CD14-positive monocyte (primary cell): ENCODE data around the gene OTOG. TPM values are rescaled to one million over a fixed set of nuclear protein-coding genes. Genes with fewer than 3 reads are reported as not detected.

Experiments
- DNase-seq, 3 donors: peaks; one replicate each; pipeline ENCODE4 v3.0.0-alpha.2; 2011 to 2022
- H2AFZ ChIP-seq: 2 replicates; pipeline ENCODE4 v1.6.0; 2012; ENCODE audit warnings: mild to moderate bottlenecking, low read depth, low read length, inconsistent platforms; ENCODE audit not compliant: insufficient read depth, poor library complexity, severe bottlenecking
- H3K27ac ChIP-seq, 2 donors: 1 replicate in 1 of 2; 2 replicates in 1 of 2; pipeline ENCODE4 v1.5.1; 2012 to 2013; ENCODE audit warnings: low read length in 2 of 2, control low read depth in 1 of 2, inconsistent platforms in 1 of 2, low read depth in 1 of 2, mild to moderate bottlenecking in 1 of 2
- H3K27me3 ChIP-seq, 2 donors: one replicate each; pipeline versions ENCODE4 v1.6.0 to v1.6.1; 2011 to 2013; ENCODE audit warnings: low read length in 2 of 2; ENCODE audit not compliant: control insufficient read depth in 2 of 2, insufficient read depth in 2 of 2
- H3K36me3 ChIP-seq, 2 donors: replicated peaks in 1 of 2; 1 replicate in 1 of 2; 2 replicates in 1 of 2; pipeline versions ENCODE4 v1.5.1 to v1.6.1; 2012 to 2013; ENCODE audit warnings: low read length in 2 of 2, control low read depth in 1 of 2, inconsistent platforms in 1 of 2, mild to moderate bottlenecking in 1 of 2; ENCODE audit not compliant: insufficient read depth in 2 of 2, control insufficient read depth in 1 of 2
- H3K4me1 ChIP-seq, 2 donors: 1 replicate in 1 of 2; 2 replicates in 1 of 2; pipeline versions ENCODE4 v1.5.1 to v1.6.1; 2012 to 2013; ENCODE audit warnings: low read length in 2 of 2, control low read depth in 1 of 2, inconsistent platforms in 1 of 2, mild to moderate bottlenecking in 1 of 2, moderate library complexity in 1 of 2; ENCODE audit not compliant: insufficient read depth in 2 of 2, control insufficient read depth in 1 of 2
- H3K4me2 ChIP-seq: replicated peaks from 2 replicates; pipeline ENCODE3; 2012; ENCODE audit warnings: low read length, moderate library complexity, mild to moderate bottlenecking; ENCODE audit not compliant: poor library complexity, severe bottlenecking; ENCODE audit errors: extremely low read depth
- H3K4me3 ChIP-seq, 3 experiments: fragments of 200-600 bp in 1 of 3; sonication (generic) in 1 of 3; replicated peaks in 1 of 3; 1 replicate in 2 of 3; 2 replicates in 1 of 3; pipeline ENCODE4 v1.5.1; 2011 to 2013; ENCODE audit warnings: low read length in 3 of 3, mild to moderate bottlenecking in 3 of 3, control low read depth in 2 of 3, low read depth in 2 of 3, inconsistent platforms in 1 of 3, moderate library complexity in 1 of 3
- H3K79me2 ChIP-seq: 2 replicates; pipeline ENCODE4 v1.6.0; 2012; ENCODE audit warnings: mild to moderate bottlenecking, control low read depth, inconsistent platforms, low read length, moderate library complexity; ENCODE audit not compliant: insufficient read depth
- H3K9ac ChIP-seq: 2 replicates; pipeline ENCODE4 v1.6.0; 2017; ENCODE audit warnings: low read length, mild to moderate bottlenecking; ENCODE audit not compliant: insufficient read depth, poor library complexity, severe bottlenecking
- H3K9me3 ChIP-seq, 2 donors: replicated peaks in 1 of 2; 1 replicate in 1 of 2; 2 replicates in 1 of 2; pipeline versions ENCODE4 v1.5.1 to v1.6.1; 2012 to 2013; ENCODE audit warnings: low read length in 2 of 2, control low read depth in 1 of 2; ENCODE audit not compliant: control insufficient read depth in 1 of 2, insufficient read depth in 1 of 2
- H4K20me1 ChIP-seq: 2 replicates; pipeline ENCODE4 v1.6.0; 2012; ENCODE audit warnings: mild to moderate bottlenecking, low read length, control low read depth, moderate library complexity; ENCODE audit not compliant: insufficient read depth
- H3K27ac Mint-ChIP-seq, 7 donors: one replicate each; pipeline ENCODE4 v1.8.0; 2020; ENCODE audit warnings: mild to moderate bottlenecking in 7 of 7, mixed read lengths in 7 of 7, moderate library complexity in 6 of 7, inconsistent platforms in 2 of 7
- H3K27me3 Mint-ChIP-seq, 3 donors: one replicate each; pipeline ENCODE4 v1.8.0; 2021 to 2022; ENCODE audit warnings: low read depth in 3 of 3, mild to moderate bottlenecking in 3 of 3, mixed read lengths in 3 of 3, moderate library complexity in 3 of 3, inconsistent platforms in 1 of 3
- H3K36me3 Mint-ChIP-seq, 2 donors: one replicate each; pipeline ENCODE4 v1.8.0; 2020; ENCODE audit warnings: mixed read lengths in 2 of 2, inconsistent platforms in 1 of 2, mild to moderate bottlenecking in 1 of 2
- H3K4me1 Mint-ChIP-seq: one replicate; pipeline ENCODE4 v1.8.0; 2020; ENCODE audit warnings: mild to moderate bottlenecking, mixed read lengths
- H3K4me3 Mint-ChIP-seq, 2 donors: one replicate each; pipeline ENCODE4 v1.8.0; 2020; ENCODE audit warnings: mild to moderate bottlenecking in 2 of 2, mixed read lengths in 2 of 2, moderate library complexity in 1 of 2
- H3K9me3 Mint-ChIP-seq, 7 donors: one replicate each; pipeline ENCODE4 v1.8.0; 2020 to 2022; ENCODE audit warnings: mixed read lengths in 7 of 7, mild to moderate bottlenecking in 6 of 7, moderate library complexity in 6 of 7, inconsistent platforms in 2 of 7
- CTCF ChIP-seq: fragments of 200-600 bp; IDR thresholded peaks from one replicate; pipeline ENCODE4 v1.8.0; 2022; ENCODE audit warnings: antibody characterized with exemption, mild to moderate bottlenecking
- WGBS: methylation state at CpG from one replicate; pipeline ENCODE4 v1.1.5; 2013; ENCODE audit warnings: missing lambda C conversion rate; ENCODE audit not compliant: insufficient coverage; 5-methylcytosine and 5-hydroxymethylcytosine counted together
- intact Hi-C, 2 donors: fragments of 100-400 bp; cut with micrococcal nuclease; formaldehyde crosslinking; loops; one replicate each; pipeline versions ENCODE4 v1.15.0 to v1.15.1; 2023
- polyA plus RNA-seq, 3 donors: library from polyadenylated mRNA; depleted of rRNA in 1 of 3; unstranded in 2 of 3; stranded (reverse) in 1 of 3; fragments of 300-500 nt in 2 of 3; fragments of >200 nt in 1 of 3; fragmentation: Illumina TruSeq in 2 of 3; gene quantifications; 1 replicate in 2 of 3; 2 replicates in 1 of 3; pipeline ENCODE4 v1.2.3, GENCODE V29; 2012 to 2021

OTOG gene
- polyA plus RNA-seq, 3 donors, result not detected

GRCh38 chr11:17596711-17597110 lies 49.7 kb downstream of the OTOG start:
- no peaks in the 10 kb centered on the region for H3K27me3 ChIP-seq
- no peaks in the 10 kb centered on the region for H3K36me3 Mint-ChIP-seq
- no peak overlapping the region for H3K9ac ChIP-seq
- no peak overlapping the region for H3K4me3 Mint-ChIP-seq
- H2AFZ ChIP-seq, result no peak overlapping the region
- no peaks in the 10 kb centered on the region for H3K4me1 Mint-ChIP-seq
- no peak for DNase-seq
- no peak for TF ChIP-seq CTCF
- H3K4me1 ChIP-seq, result no peaks in the 10 kb centered on the region
- no peaks in the 10 kb centered on the region for H3K36me3 ChIP-seq
- H3K4me3 ChIP-seq, result no peak overlapping the region
- intact Hi-C loops, result no loop called here
- WGBS, result 98% methylated on average over 7 of the region's 7 CpGs
- H4K20me1 ChIP-seq, result no peaks in the 10 kb centered on the region
- no peaks in the 10 kb centered on the region for H3K79me2 ChIP-seq
- H3K9me3 Mint-ChIP-seq, result peaks cover 0 to 6% (median 0%) of the 10 kb centered on the region in 7 donors
- no peak overlapping the region for H3K4me2 ChIP-seq
- no peaks in the 10 kb centered on the region for H3K9me3 ChIP-seq
- H3K27me3 Mint-ChIP-seq, result peaks cover 6 to 11% (median 10%) of the 10 kb centered on the region in 3 donors
- no peak overlapping the region for H3K27ac Mint-ChIP-seq
- H3K27ac ChIP-seq, result no peak overlapping the region

GRCh38 chr11:17597770-17598169 lies 50.7 kb downstream of the OTOG start:
- H4K20me1 ChIP-seq, result no peaks in the 10 kb centered on the region
- H3K9me3 ChIP-seq, result no peaks in the 10 kb centered on the region
- H3K4me2 ChIP-seq, result no peak overlapping the region
- no peak overlapping the region for H3K4me3 ChIP-seq
- no peak overlapping the region for H3K9ac ChIP-seq
- H3K4me1 ChIP-seq, result no peaks in the 10 kb centered on the region
- no peaks in the 10 kb centered on the region for H3K79me2 ChIP-seq
- H3K27me3 Mint-ChIP-seq, result peaks cover 6 to 9% (median 8%) of the 10 kb centered on the region in 3 donors
- peaks cover 0 to 6% (median 0%) of the 10 kb centered on the region in 7 donors for H3K9me3 Mint-ChIP-seq
- no peak for DNase-seq
- no peaks in the 10 kb centered on the region for H3K36me3 Mint-ChIP-seq
- no peak overlapping the region for H3K27ac Mint-ChIP-seq
- 83% methylated on average over 5 of the region's 5 CpGs for WGBS
- no peaks in the 10 kb centered on the region for H3K4me1 Mint-ChIP-seq
- no peak overlapping the region for H2AFZ ChIP-seq
- no peaks in the 10 kb centered on the region for H3K27me3 ChIP-seq
- no peak overlapping the region for H3K4me3 Mint-ChIP-seq
- no peak overlapping the region for H3K27ac ChIP-seq
- H3K36me3 ChIP-seq, result no peaks in the 10 kb centered on the region
- no peak for TF ChIP-seq CTCF
- intact Hi-C loops, result no loop called here
